ENCODE measurements around the gene ANGPTL1.

The ANGPTL1 gene, protein sequence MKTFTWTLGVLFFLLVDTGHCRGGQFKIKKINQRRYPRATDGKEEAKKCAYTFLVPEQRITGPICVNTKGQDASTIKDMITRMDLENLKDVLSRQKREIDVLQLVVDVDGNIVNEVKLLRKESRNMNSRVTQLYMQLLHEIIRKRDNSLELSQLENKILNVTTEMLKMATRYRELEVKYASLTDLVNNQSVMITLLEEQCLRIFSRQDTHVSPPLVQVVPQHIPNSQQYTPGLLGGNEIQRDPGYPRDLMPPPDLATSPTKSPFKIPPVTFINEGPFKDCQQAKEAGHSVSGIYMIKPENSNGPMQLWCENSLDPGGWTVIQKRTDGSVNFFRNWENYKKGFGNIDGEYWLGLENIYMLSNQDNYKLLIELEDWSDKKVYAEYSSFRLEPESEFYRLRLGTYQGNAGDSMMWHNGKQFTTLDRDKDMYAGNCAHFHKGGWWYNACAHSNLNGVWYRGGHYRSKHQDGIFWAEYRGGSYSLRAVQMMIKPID

GRCh38 chr1:178870944-178871343, at the start of gene ANGPTL1:
Gene ANGPTL1 (minus strand): TSS chr1:178871077. CDS start chr1:178865776, 5,301 bp downstream.
- DNase-seq: no peak

- DNase-seq: no peak
Measured at GRCh38 chr1:178919581-178919980, 48.7 kb upstream of the ANGPTL1 start.

DNA sequence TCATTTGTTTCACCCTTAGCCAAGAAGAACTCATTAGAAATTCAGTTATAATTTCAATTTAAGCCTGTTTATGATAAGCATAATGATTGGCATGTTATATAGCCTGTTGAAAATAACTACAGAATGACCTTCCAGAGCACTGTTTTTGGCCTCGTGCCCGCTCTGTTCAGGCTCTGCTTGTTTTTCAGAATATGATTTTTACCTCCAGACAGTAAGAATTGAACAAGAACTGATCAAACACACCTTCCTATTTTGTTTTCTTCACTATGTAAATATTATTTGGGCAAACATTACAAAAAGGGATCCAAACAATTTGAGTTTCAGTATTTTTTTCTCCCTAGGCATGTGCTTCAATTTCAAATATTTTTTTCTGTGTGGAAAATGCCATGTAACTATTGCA, 48.1 kb upstream of the ANGPTL1 start:
- DNase-seq: no peak

DNA sequence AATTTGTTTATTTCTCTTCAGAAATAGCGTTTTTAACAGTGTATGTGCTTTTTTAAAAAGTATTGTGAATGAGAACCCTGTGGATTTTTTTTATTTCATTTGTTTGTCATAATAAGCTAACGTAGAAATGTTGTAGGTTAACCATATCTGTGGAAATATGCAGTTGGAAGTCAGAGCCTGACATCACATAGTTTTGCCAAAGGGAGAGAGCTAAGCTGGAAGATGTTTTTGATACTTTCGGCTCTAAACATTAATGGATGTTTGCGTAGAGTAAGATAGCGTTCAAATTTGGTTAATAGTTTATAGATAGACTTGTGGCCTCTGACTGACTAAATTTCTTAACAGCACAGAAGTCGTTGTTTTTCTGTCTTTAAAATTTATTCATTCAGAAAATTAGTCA, 47.4 kb upstream of the ANGPTL1 start:
- no peak for DNase-seq

DNA sequence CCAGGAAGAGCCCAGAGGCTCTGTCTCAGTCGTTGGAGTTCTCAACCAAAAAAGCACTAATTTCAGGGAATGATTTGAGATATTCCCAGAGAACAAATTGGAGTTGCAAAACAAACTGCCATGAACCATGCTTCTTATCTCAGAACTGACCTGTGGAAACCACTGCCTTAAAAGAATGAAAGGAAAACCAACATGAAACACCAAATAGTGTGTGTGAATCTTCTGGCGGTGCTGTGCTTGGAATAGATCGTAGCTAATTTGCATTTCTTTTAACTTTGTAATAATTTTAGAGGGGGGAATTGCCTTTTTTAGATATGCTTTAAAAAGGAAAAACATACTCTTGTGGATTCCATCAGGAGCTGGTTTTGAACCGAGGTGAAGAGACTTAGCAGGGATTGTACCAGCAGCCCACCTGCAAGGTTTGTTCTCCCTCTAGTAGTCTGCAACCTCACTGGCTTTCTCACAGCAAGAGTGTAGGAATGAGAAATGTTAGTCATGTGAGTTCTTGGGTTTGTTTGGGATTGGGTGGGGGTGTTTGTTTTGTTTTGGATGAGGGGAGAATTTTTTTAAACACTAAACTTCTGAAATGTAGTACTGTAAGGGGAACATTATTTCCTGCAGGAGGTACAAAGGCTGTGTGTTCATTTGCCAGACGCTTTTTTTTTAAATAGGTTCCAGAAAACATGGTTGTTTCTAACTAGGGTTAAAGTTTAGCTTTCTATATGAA, 45.7 kb upstream of the ANGPTL1 start:
- no peak for DNase-seq

DNA sequence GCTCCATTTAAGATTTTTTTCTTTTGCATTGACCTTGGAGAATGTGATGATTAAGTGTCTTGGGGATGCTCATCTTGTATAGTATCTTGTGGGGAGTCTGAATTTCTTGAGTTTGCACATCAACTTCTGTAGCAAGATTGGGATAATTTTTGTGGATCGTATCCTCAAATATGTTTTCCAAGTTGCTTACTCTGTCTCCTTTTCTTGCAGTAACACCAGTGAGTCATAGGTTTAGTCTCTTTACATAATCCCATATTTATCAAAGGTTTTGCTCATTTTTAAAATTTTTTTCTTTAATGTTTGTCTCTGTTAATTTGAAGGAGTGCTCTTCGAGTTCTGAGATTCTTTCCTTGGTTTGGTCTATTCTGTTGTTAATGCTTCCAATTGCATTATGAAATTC, 41.7 kb upstream of the ANGPTL1 start:
- DNase-seq: no peak

DNA sequence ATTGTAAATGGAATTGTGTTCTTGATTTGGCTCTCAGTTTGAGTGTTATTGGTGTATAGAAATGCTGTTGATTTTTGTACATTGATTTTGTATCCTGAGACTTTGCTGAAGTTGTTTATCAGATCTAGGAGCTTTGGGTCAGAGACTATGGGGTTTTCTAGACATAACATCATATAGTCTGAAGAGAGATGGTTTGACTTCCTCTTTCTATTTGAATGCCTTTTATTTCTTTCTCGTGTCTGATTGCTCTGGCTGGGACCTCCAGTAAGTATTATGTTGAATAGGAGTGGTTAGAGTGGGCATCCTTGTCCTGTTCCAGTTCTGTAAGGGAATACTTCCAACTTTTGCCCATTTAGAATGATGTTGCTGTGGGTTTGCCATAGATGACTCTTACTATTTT, 39.1 kb upstream of the ANGPTL1 start:
- no peak for DNase-seq

- no peak for DNase-seq
Measured at GRCh38 chr1:178908358-178908757, 37.5 kb upstream of the ANGPTL1 start.

- no peak for DNase-seq
Measured at GRCh38 chr1:178901482-178902125, 30.7 kb upstream of the ANGPTL1 start.

- no peak for DNase-seq
Measured at GRCh38 chr1:178899402-178899801, 28.5 kb upstream of the ANGPTL1 start.

- DNase-seq: no peak
Measured at GRCh38 chr1:178898401-178898800, 27.5 kb upstream of the ANGPTL1 start.

GRCh38 chr1:178895928-178896327, 25.1 kb upstream of the ANGPTL1 start:
- no peak for DNase-seq

- DNase-seq: no peak
Measured at GRCh38 chr1:178886551-178886950, 15.7 kb upstream of the ANGPTL1 start.

DNA sequence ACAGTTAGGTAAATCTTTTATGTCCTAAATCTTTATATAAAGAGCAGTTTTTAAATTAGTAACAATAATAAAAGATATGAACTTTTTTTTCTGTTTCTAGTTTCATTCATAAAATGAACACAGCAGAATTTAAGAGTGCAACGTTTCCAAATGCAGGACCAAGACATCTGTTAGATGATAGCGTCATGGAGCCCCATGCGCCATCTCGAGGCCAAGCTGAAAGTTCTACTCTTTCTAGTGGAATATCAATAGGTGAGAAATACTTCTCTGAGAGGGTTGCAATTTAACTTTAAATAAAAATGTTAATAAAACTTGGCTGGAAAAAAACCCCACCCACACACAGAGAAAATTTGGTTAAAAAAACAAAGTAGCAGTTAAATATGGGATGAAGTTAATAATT, 15.0 kb upstream of the ANGPTL1 start:
- no peak for DNase-seq

DNA sequence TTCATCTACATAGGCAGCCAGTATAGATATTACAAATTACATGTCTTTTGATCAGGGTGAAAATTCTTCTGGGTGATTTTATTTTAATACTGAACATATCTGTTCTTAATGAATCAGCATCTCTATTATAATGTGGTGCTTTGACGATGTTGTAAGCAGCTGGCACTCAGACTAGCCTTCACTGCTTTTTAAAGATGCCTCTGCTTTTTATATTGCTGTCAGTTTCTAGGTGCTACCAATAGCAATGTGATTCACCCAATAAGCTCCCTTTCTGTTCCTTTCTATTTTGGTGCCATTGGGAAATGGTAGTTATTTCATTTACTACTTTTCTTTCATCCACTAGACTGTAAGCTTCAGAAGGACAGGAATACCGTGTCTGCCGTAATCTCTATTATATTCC, 11.1 kb upstream of the ANGPTL1 start:
- DNase-seq: no peak

- DNase-seq: no peak
Measured at GRCh38 chr1:178877896-178878295, 7.0 kb upstream of the ANGPTL1 start.

- DNase-seq: no peak
Measured at GRCh38 chr1:178875936-178876335, 5.1 kb upstream of the ANGPTL1 start.

DNA sequence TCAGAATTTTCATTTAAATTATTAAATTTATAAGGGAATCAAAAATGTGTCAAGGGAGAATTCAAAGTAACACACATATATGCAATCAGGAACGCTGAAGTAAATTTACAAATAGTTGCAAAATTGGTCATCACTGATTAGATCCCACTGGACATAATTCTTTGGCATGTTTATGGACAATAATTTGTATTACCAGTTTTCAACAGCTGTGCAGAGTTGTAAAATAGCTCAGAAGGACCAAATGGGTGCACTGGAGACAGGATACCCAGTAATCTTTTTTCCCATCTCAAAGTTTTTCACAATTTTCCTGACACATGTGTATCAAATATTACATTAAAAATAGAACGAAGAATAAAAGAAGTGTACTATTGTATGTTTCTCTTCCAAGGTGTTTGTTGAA, 4.1 kb upstream of the ANGPTL1 start:
- DNase-seq: no peak

- DNase-seq: no peak
Measured at GRCh38 chr1:178871551-178872320, 859 bp upstream of the ANGPTL1 start.

GRCh38 chr1:178870221-178870620, 656 bp downstream of the ANGPTL1 start:
- no peak for DNase-seq

- no peak for DNase-seq
Measured at GRCh38 chr1:178869119-178869697, 1.7 kb downstream of the ANGPTL1 start.

DNA sequence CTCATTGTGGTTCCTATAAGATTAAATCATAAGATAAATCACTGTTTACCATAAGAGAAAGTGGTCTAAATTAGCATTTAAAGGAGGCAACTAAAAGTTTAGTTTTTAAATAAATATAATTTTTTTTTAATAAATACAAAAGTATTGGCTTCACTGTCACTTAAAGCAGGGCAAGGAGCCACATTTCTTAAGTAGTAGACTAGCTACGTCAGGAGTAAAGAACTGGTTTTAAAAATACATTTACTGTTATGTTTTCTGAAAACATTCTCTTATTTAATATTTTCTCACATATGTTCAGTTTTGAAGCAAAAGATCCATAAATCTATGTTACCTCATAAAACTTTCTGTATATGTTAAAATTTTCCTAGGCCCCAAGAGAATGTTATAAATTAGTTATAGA, 2.2 kb downstream of the ANGPTL1 start:
- DNase-seq: no peak

- DNase-seq: no peak
Measured at GRCh38 chr1:178867670-178868069, 3.2 kb downstream of the ANGPTL1 start.

All from stimulated activated CD4-positive, alpha-beta T cell treated with anti-CD3 and anti-CD28 coated beads, Interleukin-12 subunit alpha, Interleukin-12 subunit beta, amount 100 ng/mL, for 4 hours (primary cell).